ENCODE data around the gene BIRC2.
"Not testable (repeated sequence)": the region's sequence is repeated elsewhere in the genome, so short reads cannot be mapped to it uniquely, and the experiment has no call there.

BIRC2 gene

GRCh38 chr11:102323542-102324251, 23.3 kb upstream of the BIRC2 start:
- DNase-seq, result peak; percentile 65

- no peak for DNase-seq
Observed at GRCh38 chr11:102325088-102325487, 21.9 kb upstream of the BIRC2 start.

GRCh38 chr11:102328748-102329147, 18.3 kb upstream of the BIRC2 start:
- DNase-seq, result no peak

- no peak for DNase-seq
Observed at GRCh38 chr11:102330231-102330630, 16.8 kb upstream of the BIRC2 start.

GRCh38 chr11:102331341-102331740, 15.7 kb upstream of the BIRC2 start:
- DNase-seq, result no peak

GRCh38 chr11:102332611-102332994, 14.4 kb upstream of the BIRC2 start:
- no peak for DNase-seq

- no peak for DNase-seq
Observed at GRCh38 chr11:102338479-102339010, 8.5 kb upstream of the BIRC2 start.

GRCh38 chr11:102341311-102341710, 5.7 kb upstream of the BIRC2 start:
- DNase-seq, result not testable (repeated sequence)

GRCh38 chr11:102341844-102342318, 5.1 kb upstream of the BIRC2 start:
- peak; percentile 68 for DNase-seq

- DNase-seq, result no peak
Observed at GRCh38 chr11:102343809-102344208, 3.2 kb upstream of the BIRC2 start.

GRCh38 chr11:102345904-102346303, 1.1 kb upstream of the BIRC2 start:
- DNase-seq, result peak; percentile 53

- DNase-seq, result no peak
Observed at GRCh38 chr11:102346456-102346747, 612 bp upstream of the BIRC2 start.

GRCh38 chr11:102347462-102348370, 702 bp downstream of the BIRC2 start:
- no peak for DNase-seq

GRCh38 chr11:102357116-102357515, 10.1 kb downstream of the BIRC2 start:
- no peak for DNase-seq

- DNase-seq, result no peak
Observed at GRCh38 chr11:102359372-102359771, 12.4 kb downstream of the BIRC2 start.

GRCh38 chr11:102360681-102361080, 13.7 kb downstream of the BIRC2 start:
- DNase-seq, result no peak

- DNase-seq, result no peak
Observed at GRCh38 chr11:102361086-102362031, 14.3 kb downstream of the BIRC2 start.

GRCh38 chr11:102364991-102365390, 18.0 kb downstream of the BIRC2 start:
- no peak for DNase-seq

- DNase-seq, result no peak
Observed at GRCh38 chr11:102367364-102367763, 20.4 kb downstream of the BIRC2 start.

GRCh38 chr11:102368472-102368871, 21.5 kb downstream of the BIRC2 start:
- no peak for DNase-seq

GRCh38 chr11:102374633-102375424, 27.8 kb downstream of the BIRC2 start:
- DNase-seq, result not testable (repeated sequence)

Measured in NCI-H226 (cell line).